ENCODE measurements around the gene MOB3B. TPM values are rescaled to one million over a fixed set of nuclear protein-coding genes. Genes with fewer than 3 reads are reported as not detected.

MOB3B gene
- total RNA-seq, 1 donor from 2014 or later = 11.0 TPM

- no peak overlapping the region for H3K27ac ChIP-seq
These were observed 125.0 kb downstream of the MOB3B start for GRCh38 chr9:27404661-27405060.

GRCh38 chr9:27402626-27403025, 127.0 kb downstream of the MOB3B start:
- Histone ChIP-seq H3K4me3 (no peak overlapping the region), H3K9me3 (no peaks in the 10 kb centered on the region), H3K4me1 (peaks cover 24% of the 10 kb centered on the region), H3K27me3 (no peaks in the 10 kb centered on the region), H3K27ac (no peak overlapping the region), H3K36me3 (no peaks in the 10 kb centered on the region)
- no peak for DNase-seq (ENCODE audit: extremely low spot score in 2 of 2)
- intact Hi-C loops (cut with DNase I) = no loop called here
- no peak for TF ChIP-seq CTCF (IDR thresholded peaks at IDR 0.05)
- TF ChIP-seq POLR2AphosphoS5 (IDR thresholded peaks at IDR 0.05; ENCODE audit: insufficient read depth in 1 of 2, low read depth in 1 of 2) = no peak

More at GRCh38 chr9:27404661-27405060, 125.0 kb downstream of the MOB3B start:
- Histone ChIP-seq H3K9me3 (no peaks in the 10 kb centered on the region), H3K27me3 (no peaks in the 10 kb centered on the region), H3K36me3 (no peaks in the 10 kb centered on the region), H3K4me3 (no peak overlapping the region), H3K4me1 (peaks cover 37% of the 10 kb centered on the region)
- intact Hi-C loops (cut with DNase I) = no loop called here
- TF ChIP-seq POLR2A (IDR thresholded peaks at IDR 0.05) (no peak), POLR2AphosphoS5 (IDR thresholded peaks at IDR 0.05; ENCODE audit: insufficient read depth in 1 of 2, low read depth in 1 of 2) (no peak), CTCF (IDR thresholded peaks at IDR 0.05) (no peak)
- no peak for DNase-seq (ENCODE audit: extremely low spot score in 2 of 2)

GRCh38 chr9:27400334-27400880, 129.2 kb downstream of the MOB3B start:
- intact Hi-C loops (cut with DNase I) = no loop called here
- Histone ChIP-seq H3K4me1 (peaks cover 19% of the 10 kb centered on the region), H3K27me3 (no peaks in the 10 kb centered on the region), H3K36me3 (no peaks in the 10 kb centered on the region), H3K4me3 (no peak overlapping the region), H3K9me3 (no peaks in the 10 kb centered on the region), H3K27ac (no peak overlapping the region)
- TF ChIP-seq POLR2A (IDR thresholded peaks at IDR 0.05) (no peak), POLR2AphosphoS5 (IDR thresholded peaks at IDR 0.05; ENCODE audit: insufficient read depth in 1 of 2, low read depth in 1 of 2) (no peak), CTCF (IDR thresholded peaks at IDR 0.05) (no peak)
- DNase-seq (ENCODE audit: extremely low spot score in 2 of 2) = no peak

GRCh38 chr9:27398982-27399653, 130.5 kb downstream of the MOB3B start:
- intact Hi-C loops (cut with DNase I) = no loop called here
- Histone ChIP-seq H3K27me3 (no peaks in the 10 kb centered on the region), H3K27ac (no peak overlapping the region), H3K9me3 (no peaks in the 10 kb centered on the region), H3K4me1 (peaks cover 32% of the 10 kb centered on the region), H3K36me3 (no peaks in the 10 kb centered on the region), H3K4me3 (no peak overlapping the region)
- DNase-seq (ENCODE audit: extremely low spot score in 2 of 2) = no peak
- no peak for TF ChIP-seq POLR2AphosphoS5 (IDR thresholded peaks at IDR 0.05; ENCODE audit: insufficient read depth in 1 of 2, low read depth in 1 of 2)
- TF ChIP-seq CTCF (IDR thresholded peaks at IDR 0.05) = no peak
- no peak for TF ChIP-seq POLR2A (IDR thresholded peaks at IDR 0.05)

- Histone ChIP-seq H3K4me1 (peaks cover 36% of the 10 kb centered on the region), H3K27ac (no peak overlapping the region), H3K4me3 (no peak overlapping the region), H3K9me3 (no peaks in the 10 kb centered on the region), H3K36me3 (no peaks in the 10 kb centered on the region), H3K27me3 (no peaks in the 10 kb centered on the region)
- intact Hi-C loops (cut with DNase I) = no loop called here
- no peak for DNase-seq (ENCODE audit: extremely low spot score in 2 of 2)
- TF ChIP-seq POLR2AphosphoS5 (IDR thresholded peaks at IDR 0.05; ENCODE audit: insufficient read depth in 1 of 2, low read depth in 1 of 2) = no peak
- no peak for TF ChIP-seq POLR2A (IDR thresholded peaks at IDR 0.05)
- no peak for TF ChIP-seq CTCF (IDR thresholded peaks at IDR 0.05)
These were observed 133.1 kb downstream of the MOB3B start for GRCh38 chr9:27396495-27396894.

Data from vagina (tissue), 2 donors.